Head of caudate nucleus (tissue), 42 donors: ENCODE data around the gene CDT1.
"Not testable (repeated sequence)": the region's sequence is repeated elsewhere in the genome, so short reads cannot be mapped to it uniquely, and the experiment has no call there.

Experiments
- DNase-seq, 42 donors: peaks; one replicate each; pipeline versions ENCODE4 v3.0.0 to v3.0.0-alpha.2; 2020 to 2021; ENCODE audit warnings: mixed read lengths in 7 of 42
- intact Hi-C: fragments of 100-400 bp; cut with DNase I; formaldehyde crosslinking; loops from one replicate; pipeline ENCODE4 v1.15.0; 2022

Gene CDT1

GRCh38 chr16:88767546-88768070 lies 36.0 kb upstream of the CDT1 start:
- no peak for DNase-seq
- intact Hi-C loops = no loop called here

GRCh38 chr16:88768071-88768783 lies 35.4 kb upstream of the CDT1 start:
- intact Hi-C loops = no loop called here
- peak in 30 of 42 donors; percentile 27 to 79 (median 58) for DNase-seq

DNA sequence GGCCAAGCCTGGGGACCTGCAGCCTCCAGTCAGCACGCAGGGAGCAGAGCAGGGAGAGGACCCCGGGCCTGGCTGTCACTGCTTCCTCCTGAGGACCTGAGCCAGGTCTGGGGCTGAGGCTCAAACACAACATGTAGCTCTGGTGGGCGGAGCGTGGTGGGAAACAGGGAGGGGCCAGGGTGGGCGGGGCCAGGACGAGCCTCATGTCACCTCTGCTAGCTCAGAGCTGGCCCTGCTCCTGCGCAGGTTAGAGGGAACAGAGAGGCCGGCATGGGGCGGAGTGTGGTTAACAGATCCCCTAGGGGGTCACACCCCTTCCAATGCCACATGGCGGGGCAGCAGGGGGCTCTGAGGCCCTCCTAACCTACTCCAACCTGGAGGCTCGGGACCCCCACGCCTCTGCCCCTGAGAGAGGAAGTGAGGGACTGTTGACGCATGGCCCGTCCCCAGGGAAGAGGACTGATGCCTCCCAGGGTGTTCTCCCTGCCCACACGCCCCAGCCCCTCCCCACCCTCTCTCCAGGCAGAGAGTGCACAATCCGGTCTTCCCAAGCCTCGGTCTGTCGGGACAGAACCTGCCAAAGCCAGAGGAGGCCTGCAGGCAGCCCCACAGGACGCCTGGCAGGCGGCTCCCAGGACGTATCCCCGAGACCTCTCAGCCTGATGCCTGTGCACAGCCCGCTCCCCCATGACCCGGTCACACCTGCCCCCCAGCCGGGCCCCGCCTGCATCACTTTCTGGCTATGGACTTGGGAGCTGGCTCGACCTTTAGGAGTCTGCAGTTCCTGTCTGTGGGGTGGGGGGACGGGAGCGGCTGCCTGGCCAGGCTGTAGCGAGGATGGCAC lies 33.8 kb upstream of the CDT1 start:
- intact Hi-C loops = no loop called here
- no peak for DNase-seq

GRCh38 chr16:88770461-88771293 lies 32.9 kb upstream of the CDT1 start:
- intact Hi-C loops = no loop called here

GRCh38 chr16:88771294-88771772 lies 32.3 kb upstream of the CDT1 start:
- no peak for DNase-seq
- intact Hi-C loops = no loop called here

More at GRCh38 chr16:88770461-88771293, 32.9 kb upstream of the CDT1 start:
- DNase-seq = peak in 6 of 42 donors; percentile 17 to 58 (median 41)

DNA sequence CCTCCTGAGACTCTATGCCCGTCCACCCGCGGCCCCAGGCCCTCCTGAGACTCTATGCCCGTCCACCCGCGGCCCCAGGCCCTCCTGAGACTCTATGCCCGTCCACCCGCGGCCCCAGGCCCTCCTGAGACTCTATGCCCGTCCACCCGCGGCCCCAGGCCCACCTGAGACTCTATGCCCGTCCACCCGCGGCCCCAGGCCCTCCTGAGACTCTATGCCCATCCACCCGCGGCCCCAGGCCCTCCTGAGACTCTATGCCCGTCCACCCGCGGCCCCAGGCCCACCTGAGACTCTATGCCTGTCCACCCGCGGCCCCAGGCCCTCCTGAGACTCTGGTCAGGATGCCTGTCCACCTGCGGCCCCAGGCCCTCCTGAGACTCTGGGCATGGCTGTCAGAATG lies 31.8 kb upstream of the CDT1 start:
- DNase-seq, intact Hi-C loops: not testable (repeated sequence)

GRCh38 chr16:88772871-88773811 lies 30.4 kb upstream of the CDT1 start:
- intact Hi-C loops = no loop called here
- peak in 15 of 42 donors; percentile 17 to 74 (median 37) for DNase-seq

GRCh38 chr16:88773812-88774291 lies 29.7 kb upstream of the CDT1 start:
- DNase-seq = no peak
- intact Hi-C loops = no loop called here

- intact Hi-C loops = no loop called here
- no peak for DNase-seq
Observed at GRCh38 chr16:88774544-88775393, 28.8 kb upstream of the CDT1 start.

DNA sequence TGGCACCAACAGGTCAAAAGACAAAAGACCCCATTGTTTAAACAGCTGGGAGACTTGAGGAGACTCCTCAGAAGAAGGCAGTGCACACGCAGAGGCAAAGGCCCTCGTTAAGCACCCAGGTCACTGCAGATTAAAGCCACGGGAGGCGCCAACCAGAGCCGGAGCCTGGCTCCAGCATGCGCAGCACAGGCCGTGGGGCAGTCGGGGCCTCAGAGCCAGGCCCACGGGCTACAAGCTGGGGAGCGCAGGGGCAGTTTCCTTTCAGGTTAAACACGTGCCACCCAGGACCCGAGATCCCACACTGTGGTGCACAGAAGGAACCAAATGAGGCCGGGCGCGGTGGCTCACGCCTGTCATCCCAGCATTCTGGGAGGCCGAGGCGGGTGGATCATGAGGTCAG lies 27.8 kb upstream of the CDT1 start:
- no peak for DNase-seq
- intact Hi-C loops = no loop called here

GRCh38 chr16:88777471-88778270 lies 25.9 kb upstream of the CDT1 start:
- intact Hi-C loops = no loop called here
- DNase-seq = no peak

DNA sequence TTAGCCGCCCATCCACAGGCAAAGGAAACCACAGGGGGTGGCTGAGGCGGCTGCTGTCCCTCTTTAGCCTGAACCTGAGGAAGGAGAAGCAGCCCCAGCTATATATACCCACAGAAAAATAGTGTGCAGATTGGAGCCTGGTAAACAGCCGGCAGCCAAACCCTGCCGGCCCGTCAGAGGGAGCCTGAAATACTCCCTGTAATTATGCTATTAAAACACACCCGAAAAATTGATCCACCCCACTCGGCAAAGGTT lies 25.4 kb upstream of the CDT1 start:
- intact Hi-C loops = no loop called here
- DNase-seq = no peak

GRCh38 chr16:88778541-88779065 lies 25.0 kb upstream of the CDT1 start:
- intact Hi-C loops = no loop called here
- no peak for DNase-seq

DNA sequence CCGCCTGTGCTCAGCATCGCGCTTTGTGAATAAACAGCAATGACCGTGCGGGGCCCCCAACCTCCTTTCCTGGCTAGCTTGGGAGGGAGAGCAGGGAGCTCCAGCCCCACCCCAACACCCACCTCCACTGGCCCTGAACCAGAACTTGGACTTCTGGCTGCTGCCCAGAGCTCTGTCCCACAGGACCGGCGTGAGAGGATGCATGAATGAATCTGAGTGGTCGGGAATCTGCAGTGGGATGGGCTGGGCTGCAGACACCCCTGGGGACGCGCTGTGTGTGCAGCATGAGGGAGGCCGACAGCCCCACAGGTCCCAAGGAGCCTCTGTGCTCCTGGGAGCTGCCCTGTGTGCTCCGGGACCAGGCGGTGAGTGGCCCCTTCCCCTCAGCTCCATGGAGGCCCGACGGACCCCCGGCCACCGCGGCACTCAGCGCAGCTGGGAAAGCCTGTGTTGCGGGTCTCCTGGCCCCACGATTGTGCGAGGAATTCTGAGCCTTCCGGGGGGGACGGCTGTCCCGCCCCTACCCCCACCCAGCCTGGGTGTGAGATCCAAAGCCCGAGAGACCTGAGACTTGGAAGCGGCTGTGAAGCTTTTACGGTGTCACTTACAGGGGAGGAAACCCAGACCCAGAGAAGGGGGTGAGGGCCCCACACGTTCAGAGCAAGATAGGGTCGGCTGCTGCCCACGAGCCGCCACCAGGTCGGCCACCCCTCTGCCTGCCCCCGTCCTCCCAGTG lies 24.0 kb upstream of the CDT1 start:
- intact Hi-C loops = no loop called here
- no peak for DNase-seq
